MCF 10A (cell line): ENCODE data around the gene FSD1L. TPM values are rescaled to one million over a fixed set of nuclear protein-coding genes. Genes with fewer than 3 reads are reported as not detected.
"Not testable (repeated sequence)": the region's sequence is repeated elsewhere in the genome, so short reads cannot be mapped to it uniquely, and the experiment has no call there.

Source experiments
- BruUV-seq: library from RNA; stranded (reverse); fragments of 400-500 nt; replicated peaks from 2 replicates; lab custom pipeline; 2021; lab: Mats Ljungman, UMichigan
- CTCF ChIA-PET: fragments of 300-600 bp; sonication (Branson Sonifier 250); formaldehyde crosslinking; extraction: SDS; loops from one replicate; lab custom pipeline; 2021; ENCODE audit warnings: antibody characterized with exemption, inconsistent platforms; lab: Yijun Ruan, JAX
- POLR2A ChIA-PET: fragments of 300-600, 350-650 bp; sonication (Branson Sonifier 250); formaldehyde crosslinking; extraction: SDS; loops from one replicate; lab custom pipeline; 2020; ENCODE audit warnings: antibody characterized with exemption, inconsistent platforms; lab: Yijun Ruan, JAX
- DNase-seq: peaks from one replicate; pipeline ENCODE4 v3.0.0-alpha.2; 2018; ENCODE audit not compliant: unreplicated experiment
- H3K27ac Mint-ChIP-seq: one replicate; pipeline ENCODE4 v1.8.0; 2022; ENCODE audit warnings: mild to moderate bottlenecking, low read depth, mixed read lengths; ENCODE audit not compliant: unreplicated experiment
- H3K27me3 Mint-ChIP-seq: one replicate; pipeline ENCODE4 v1.8.0; 2022; ENCODE audit warnings: mixed read lengths; ENCODE audit not compliant: insufficient read depth, unreplicated experiment
- H3K36me3 Mint-ChIP-seq: one replicate; pipeline ENCODE4 v1.8.0; 2022; ENCODE audit warnings: mild to moderate bottlenecking, moderate library complexity, mixed read lengths; ENCODE audit not compliant: insufficient read depth, unreplicated experiment
- H3K4me1 Mint-ChIP-seq: one replicate; pipeline ENCODE4 v1.8.0; 2022; ENCODE audit warnings: mixed read lengths; ENCODE audit not compliant: insufficient read depth, unreplicated experiment
- H3K4me3 Mint-ChIP-seq: one replicate; pipeline ENCODE4 v1.8.0; 2022; ENCODE audit warnings: mild to moderate bottlenecking, moderate library complexity, mixed read lengths; ENCODE audit not compliant: unreplicated experiment
- H3K9me3 Mint-ChIP-seq: one replicate; pipeline ENCODE4 v1.8.0; 2022; ENCODE audit warnings: mixed read lengths; ENCODE audit not compliant: unreplicated experiment
- intact Hi-C: fragments of 100-400 bp; cut with micrococcal nuclease; formaldehyde crosslinking; loops from 2 replicates; pipeline ENCODE4 v1.14.1; 2022
- total RNA-seq: library from RNA; stranded (reverse); gene quantifications from 2 replicates; pipeline ENCODE4 v1.2.3, GENCODE V29; 2022
- TF ChIP-seq, protein P1 (sequence below): fragments of 200-600 bp; IDR thresholded peaks from one replicate; pipeline ENCODE4 v1.8.0; 2022; ENCODE audit warnings: antibody characterized with exemption, mild to moderate bottlenecking; ENCODE audit not compliant: unreplicated experiment

Gene FSD1L
- total RNA-seq, 1 experiment from 2014 or later: 7.2 TPM

DNA sequence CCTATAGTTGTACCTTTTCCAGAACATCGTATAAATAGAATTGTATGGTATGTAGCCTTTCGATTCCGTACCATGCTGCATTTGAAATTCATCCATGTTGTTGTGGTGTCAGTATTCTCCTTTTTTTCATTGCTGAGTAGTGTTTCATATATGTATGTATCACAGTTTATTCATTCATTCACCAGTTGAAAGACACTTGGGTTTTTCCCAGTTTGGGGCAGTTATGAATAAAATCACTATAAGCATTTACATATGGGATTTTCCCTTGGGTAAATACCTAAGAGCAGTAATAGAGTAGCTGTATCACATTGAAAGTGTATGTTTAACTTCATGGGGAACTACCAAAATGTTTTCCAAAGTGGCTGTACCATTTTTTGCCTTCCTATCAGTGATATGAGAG lies 94.0 kb downstream of the FSD1L start:
- Mint-ChIP-seq H3K4me3 (no peak overlapping the region), H3K36me3 (no peaks in the 10 kb centered on the region), H3K27me3 (no peaks in the 10 kb centered on the region), H3K4me1 (no peaks in the 10 kb centered on the region), H3K9me3 (no peaks in the 10 kb centered on the region), H3K27ac (no peak overlapping the region)
- CTCF ChIA-PET: no interaction called here
- BruUV-seq: no TSS peak
- intact Hi-C loops: no loop called here
- POLR2A ChIA-PET: no interaction called here
- TF ChIP-seq, protein P1, sequence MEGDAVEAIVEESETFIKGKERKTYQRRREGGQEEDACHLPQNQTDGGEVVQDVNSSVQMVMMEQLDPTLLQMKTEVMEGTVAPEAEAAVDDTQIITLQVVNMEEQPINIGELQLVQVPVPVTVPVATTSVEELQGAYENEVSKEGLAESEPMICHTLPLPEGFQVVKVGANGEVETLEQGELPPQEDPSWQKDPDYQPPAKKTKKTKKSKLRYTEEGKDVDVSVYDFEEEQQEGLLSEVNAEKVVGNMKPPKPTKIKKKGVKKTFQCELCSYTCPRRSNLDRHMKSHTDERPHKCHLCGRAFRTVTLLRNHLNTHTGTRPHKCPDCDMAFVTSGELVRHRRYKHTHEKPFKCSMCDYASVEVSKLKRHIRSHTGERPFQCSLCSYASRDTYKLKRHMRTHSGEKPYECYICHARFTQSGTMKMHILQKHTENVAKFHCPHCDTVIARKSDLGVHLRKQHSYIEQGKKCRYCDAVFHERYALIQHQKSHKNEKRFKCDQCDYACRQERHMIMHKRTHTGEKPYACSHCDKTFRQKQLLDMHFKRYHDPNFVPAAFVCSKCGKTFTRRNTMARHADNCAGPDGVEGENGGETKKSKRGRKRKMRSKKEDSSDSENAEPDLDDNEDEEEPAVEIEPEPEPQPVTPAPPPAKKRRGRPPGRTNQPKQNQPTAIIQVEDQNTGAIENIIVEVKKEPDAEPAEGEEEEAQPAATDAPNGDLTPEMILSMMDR: no peak
- no peak for DNase-seq

DNA sequence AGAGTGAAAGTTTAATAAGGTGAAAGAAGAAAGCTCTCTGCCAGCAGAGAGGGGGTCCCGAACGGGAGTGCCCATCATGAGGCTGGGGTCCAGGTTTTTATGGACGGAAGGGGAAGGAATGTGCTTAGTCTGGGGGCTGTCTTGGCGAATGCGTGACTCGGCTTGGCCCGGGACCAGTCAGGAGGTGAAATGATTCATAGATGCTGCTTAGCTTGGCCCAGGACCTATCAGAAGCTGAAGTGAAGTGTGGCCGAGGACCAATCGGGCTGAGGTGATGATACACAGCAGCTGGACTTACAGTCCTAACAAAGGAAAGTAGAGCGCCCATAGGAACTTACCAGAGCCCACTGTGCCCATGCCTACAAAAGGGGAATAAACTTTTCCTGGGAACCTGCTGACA lies 106.2 kb downstream of the FSD1L start:
- no peak overlapping the region for H3K27ac Mint-ChIP-seq
- H3K36me3 Mint-ChIP-seq: peaks cover 12% of the 10 kb centered on the region
- TF ChIP-seq, protein P1: no peak
- no peak for DNase-seq
- CTCF ChIA-PET: interaction anchor here (0.8 to 1.1 kb wide), 3 partner anchors 30 to 345 kb away, joined by 3 to 5 read pairs (median 3); no protein-coding TSS in a partner anchor
- no peaks in the 10 kb centered on the region for H3K9me3 Mint-ChIP-seq
- no peak overlapping the region for H3K4me3 Mint-ChIP-seq
- intact Hi-C loops: no loop called here
- no peaks in the 10 kb centered on the region for H3K27me3 Mint-ChIP-seq
- POLR2A ChIA-PET: no interaction called here
- BruUV-seq: no TSS peak
- H3K4me1 Mint-ChIP-seq: peaks cover 6% of the 10 kb centered on the region

DNA sequence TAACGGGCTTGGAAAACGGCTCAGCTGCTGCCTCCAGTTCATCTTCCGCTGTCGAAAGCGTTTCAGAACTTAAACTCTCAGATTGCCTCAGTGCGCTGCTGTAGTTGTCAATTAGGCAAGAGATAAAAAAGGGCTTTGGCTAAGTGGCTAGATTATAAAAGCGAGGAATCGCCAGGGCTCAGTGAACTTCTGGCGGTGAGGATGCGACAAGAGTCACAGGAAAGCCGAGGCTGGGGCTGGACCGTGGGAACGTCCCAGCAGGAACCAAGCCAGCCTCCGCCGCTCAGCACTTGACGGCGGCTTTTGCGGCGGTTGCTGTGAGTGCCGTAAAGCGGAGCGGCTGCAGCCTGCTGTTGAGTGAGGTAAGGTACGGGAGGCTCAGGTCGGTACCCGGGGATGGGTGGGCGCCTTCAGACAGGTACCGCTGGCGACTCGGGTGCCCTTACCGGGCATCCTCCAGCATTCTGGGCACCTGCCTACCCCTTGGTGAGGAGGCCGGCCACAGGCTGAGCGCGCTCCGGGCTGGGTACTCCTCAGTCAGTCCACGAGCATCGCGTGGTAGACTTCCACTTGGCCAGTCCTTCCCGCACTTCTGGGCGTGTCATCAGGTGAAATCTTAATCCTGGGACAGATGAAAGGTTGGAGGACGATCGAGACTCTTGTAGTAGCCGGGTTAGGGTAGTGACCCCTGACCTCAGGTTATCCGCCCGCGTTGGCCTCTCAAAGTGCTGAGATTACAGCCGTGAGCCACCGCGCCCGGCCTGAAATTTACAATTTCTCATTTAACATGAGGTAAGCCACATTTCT lies 110.2 kb downstream of the FSD1L start, which contains the start of gene FKTN:
TSS of gene FKTN (plus strand) at position 328 of the 807 bp plus-strand sequence. CDS start 16,902 bp downstream, outside the sequence.
- peaks cover 20% of the 10 kb centered on the region for H3K36me3 Mint-ChIP-seq
- CTCF ChIA-PET: interaction anchor here (0.6 to 0.7 kb wide), 4 partner anchors 111 to 1034 kb away, joined by 4 to 5 read pairs (median 4); no protein-coding TSS in a partner anchor
- POLR2A ChIA-PET: interaction anchor here (0.8 kb wide), 1 partner anchor 12 kb away, joined by 4 read pairs; no protein-coding TSS in a partner anchor
- TF ChIP-seq, protein P1: no peak
- H3K4me3 Mint-ChIP-seq: peak within 1 kb of the TSS; percentile 94
- BruUV-seq: no TSS peak
- DNase-seq: peak; percentile 84
- H3K27ac Mint-ChIP-seq: peak within 1 kb of the TSS; percentile 66
- peaks cover 13% of the 10 kb centered on the region for H3K9me3 Mint-ChIP-seq
- peaks cover 12% of the 10 kb centered on the region for H3K4me1 Mint-ChIP-seq
- no peaks in the 10 kb centered on the region for H3K27me3 Mint-ChIP-seq
- intact Hi-C loops: loop anchor here (5.0 kb wide), 2 partner anchors 111 to 131 kb away; partner anchors contain the start of gene FSD1L

DNA sequence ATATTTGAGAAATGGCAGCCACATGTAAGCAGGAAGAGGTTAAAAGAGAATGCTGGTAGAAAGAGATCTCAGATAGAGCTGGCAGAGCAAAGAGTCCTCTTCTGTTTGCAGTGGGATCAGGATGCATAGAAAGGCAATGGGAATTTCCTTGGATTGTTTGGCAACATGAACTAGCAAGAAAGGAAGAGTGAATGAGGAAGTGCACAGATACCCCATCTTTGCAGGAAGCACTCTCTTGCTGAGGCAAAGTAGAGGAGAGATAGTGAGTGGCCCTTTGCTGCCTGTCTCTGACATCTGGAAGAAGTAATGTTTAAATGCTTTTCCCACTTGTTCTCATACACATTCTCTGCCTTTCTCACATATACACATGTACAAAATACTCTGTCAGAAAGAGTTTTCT lies 124.6 kb downstream of the FSD1L start:
- peaks cover 24% of the 10 kb centered on the region for H3K36me3 Mint-ChIP-seq
- no peak for DNase-seq
- H3K9me3 Mint-ChIP-seq: peaks cover 13% of the 10 kb centered on the region
- H3K4me3 Mint-ChIP-seq: no peak overlapping the region
- TF ChIP-seq, protein P1: no peak
- no TSS peak for BruUV-seq
- intact Hi-C loops: no loop called here
- POLR2A ChIA-PET: no interaction called here
- H3K4me1 Mint-ChIP-seq: no peaks in the 10 kb centered on the region
- no peaks in the 10 kb centered on the region for H3K27me3 Mint-ChIP-seq
- H3K27ac Mint-ChIP-seq: no peak overlapping the region
- CTCF ChIA-PET: no interaction called here

- H3K4me1 Mint-ChIP-seq, H3K9me3 Mint-ChIP-seq, H3K27ac Mint-ChIP-seq, H3K4me3 Mint-ChIP-seq, H3K27me3 Mint-ChIP-seq, POLR2A ChIA-PET, DNase-seq, CTCF ChIA-PET, BruUV-seq, intact Hi-C loops: not testable (repeated sequence)
- H3K36me3 Mint-ChIP-seq: peaks cover 25% of the 10 kb centered on the region
These were observed 132.1 kb downstream of the FSD1L start for GRCh38 chr9:105579952-105580351.

DNA sequence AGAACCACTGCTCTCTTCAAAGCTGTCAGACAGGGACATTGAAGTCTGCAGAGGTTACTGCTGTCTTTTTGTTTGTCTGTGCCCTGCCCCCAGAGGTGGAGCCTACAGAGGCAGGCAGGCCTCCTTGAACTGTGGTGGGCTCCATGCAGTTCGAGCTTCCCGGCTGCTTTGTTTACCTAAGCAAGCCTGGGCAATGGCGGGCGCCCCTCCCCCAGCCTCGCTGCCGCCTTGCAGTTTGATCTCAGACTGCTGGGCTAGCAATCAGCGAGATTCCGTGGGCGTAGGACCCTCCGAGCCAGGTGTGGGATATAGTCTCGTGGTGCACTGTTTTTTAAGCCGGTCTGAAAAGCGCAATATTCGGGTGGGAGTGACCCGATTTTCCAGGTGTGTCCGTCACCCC lies 133.7 kb downstream of the FSD1L start:
- H3K27ac Mint-ChIP-seq, H3K27me3 Mint-ChIP-seq, intact Hi-C loops, BruUV-seq, POLR2A ChIA-PET, H3K4me3 Mint-ChIP-seq, H3K9me3 Mint-ChIP-seq, H3K4me1 Mint-ChIP-seq, DNase-seq: not testable (repeated sequence)
- CTCF ChIA-PET: interaction anchor here (0.6 kb wide), 1 partner anchor 221 kb away, joined by 3 read pairs; no protein-coding TSS in a partner anchor
- peaks cover 14% of the 10 kb centered on the region for H3K36me3 Mint-ChIP-seq
